ENCODE data around the gene SVIL.
"Not testable (repeated sequence)": the region's sequence is repeated elsewhere in the genome, so short reads cannot be mapped to it uniquely, and the experiment has no call there.

The SVIL gene

DNA sequence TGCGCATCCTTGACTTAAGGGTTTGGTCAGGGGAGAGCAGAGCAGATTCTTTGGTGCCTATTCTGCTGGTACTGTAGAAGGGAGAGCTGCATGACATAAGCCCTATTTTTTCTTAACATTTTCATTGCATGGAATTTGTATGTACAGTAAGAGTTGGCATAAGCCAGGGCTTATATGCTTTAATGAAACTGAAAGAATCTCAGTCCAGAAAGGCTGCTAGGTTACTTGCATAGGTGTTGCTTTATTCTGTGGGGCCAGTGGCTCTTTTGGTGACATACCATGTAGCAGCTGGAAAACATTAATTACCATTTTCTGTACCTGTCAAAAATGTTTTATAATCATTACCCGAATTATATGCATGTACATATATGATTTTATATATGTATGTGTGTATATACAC lies 193.8 kb downstream of the SVIL start:
- no peak overlapping the region for H3K4me3 ChIP-seq (ENCODE audit: low read length)
- TF ChIP-seq, protein P1, sequence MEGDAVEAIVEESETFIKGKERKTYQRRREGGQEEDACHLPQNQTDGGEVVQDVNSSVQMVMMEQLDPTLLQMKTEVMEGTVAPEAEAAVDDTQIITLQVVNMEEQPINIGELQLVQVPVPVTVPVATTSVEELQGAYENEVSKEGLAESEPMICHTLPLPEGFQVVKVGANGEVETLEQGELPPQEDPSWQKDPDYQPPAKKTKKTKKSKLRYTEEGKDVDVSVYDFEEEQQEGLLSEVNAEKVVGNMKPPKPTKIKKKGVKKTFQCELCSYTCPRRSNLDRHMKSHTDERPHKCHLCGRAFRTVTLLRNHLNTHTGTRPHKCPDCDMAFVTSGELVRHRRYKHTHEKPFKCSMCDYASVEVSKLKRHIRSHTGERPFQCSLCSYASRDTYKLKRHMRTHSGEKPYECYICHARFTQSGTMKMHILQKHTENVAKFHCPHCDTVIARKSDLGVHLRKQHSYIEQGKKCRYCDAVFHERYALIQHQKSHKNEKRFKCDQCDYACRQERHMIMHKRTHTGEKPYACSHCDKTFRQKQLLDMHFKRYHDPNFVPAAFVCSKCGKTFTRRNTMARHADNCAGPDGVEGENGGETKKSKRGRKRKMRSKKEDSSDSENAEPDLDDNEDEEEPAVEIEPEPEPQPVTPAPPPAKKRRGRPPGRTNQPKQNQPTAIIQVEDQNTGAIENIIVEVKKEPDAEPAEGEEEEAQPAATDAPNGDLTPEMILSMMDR (IDR thresholded peaks at IDR 0.05; ENCODE audit: insufficient read depth, low read depth, low read length, missing control alignments) = no peak
- no peak for DNase-seq (ENCODE audit: low read depth)

DNA sequence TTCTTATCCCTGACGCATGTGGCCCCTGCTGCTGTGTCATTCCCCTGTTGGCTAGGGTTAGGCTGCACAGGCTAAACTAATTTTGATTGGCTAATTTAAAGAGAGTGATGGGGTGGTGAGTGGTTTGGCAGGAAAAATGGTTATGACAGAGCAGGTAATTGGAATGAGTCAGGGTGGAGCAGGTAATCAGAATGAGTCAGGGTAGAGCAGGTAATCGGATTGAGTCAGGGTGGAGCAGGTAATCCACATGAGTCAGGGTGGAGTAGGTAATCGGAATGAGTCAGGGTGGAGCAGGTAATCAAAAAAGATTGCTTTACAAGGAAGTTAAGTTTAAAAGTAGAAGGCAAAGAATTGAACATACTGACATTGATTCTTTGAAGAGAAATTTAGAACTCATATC lies 195.8 kb downstream of the SVIL start:
- H3K4me3 ChIP-seq (ENCODE audit: low read length) = not testable (repeated sequence)
- peak; percentile 82 for DNase-seq (ENCODE audit: low read depth)

DNA sequence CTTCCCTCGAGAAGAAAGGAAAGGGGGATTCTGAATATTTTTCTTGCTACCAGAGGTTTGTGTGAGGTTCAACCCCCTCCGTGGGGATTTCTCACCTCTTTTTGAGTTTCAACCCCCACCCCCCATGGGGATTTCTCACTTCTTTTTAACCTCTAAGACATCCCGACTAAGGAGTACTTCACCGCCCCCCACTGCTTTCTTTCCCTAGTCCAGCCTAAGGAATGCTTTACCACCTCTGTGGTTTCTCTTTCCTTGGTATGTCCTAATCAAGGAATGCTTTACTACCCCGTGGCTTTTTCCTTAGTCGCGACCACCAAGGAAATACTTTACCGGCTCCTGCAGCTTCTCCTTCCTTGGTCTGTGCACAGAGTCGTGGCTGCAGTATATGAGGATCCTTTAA lies 196.5 kb downstream of the SVIL start:
- TF ChIP-seq, protein P1 (IDR thresholded peaks at IDR 0.05; ENCODE audit: insufficient read depth, low read depth, low read length, missing control alignments) = no peak
- no peak for DNase-seq (ENCODE audit: low read depth)
- H3K4me3 ChIP-seq (ENCODE audit: low read length) = no peak overlapping the region

DNA sequence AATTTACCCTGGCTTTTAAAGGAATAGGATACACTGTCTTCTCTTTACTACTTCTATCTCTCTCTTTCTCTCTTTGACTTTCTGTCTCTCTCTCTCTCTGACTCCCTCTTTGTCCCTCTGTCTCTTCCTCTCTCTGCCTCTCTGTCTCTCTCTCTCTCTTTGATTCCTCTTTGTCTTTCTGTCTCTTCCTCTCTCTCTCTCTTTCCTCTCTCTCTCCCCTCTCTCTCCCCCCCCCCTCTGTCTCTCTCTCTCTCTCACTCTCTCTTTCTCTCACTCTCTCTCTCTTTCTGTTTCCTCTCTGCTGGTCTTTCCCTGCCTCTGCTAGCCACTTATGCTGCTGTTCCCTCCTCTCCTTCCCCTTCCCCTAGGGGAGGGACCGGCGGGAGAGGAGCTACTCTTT lies 196.9 kb downstream of the SVIL start:
- no peak overlapping the region for H3K4me3 ChIP-seq (ENCODE audit: low read length)
- TF ChIP-seq, protein P1 (IDR thresholded peaks at IDR 0.05; ENCODE audit: insufficient read depth, low read depth, low read length, missing control alignments) = no peak
- DNase-seq (ENCODE audit: low read depth) = no peak

DNA sequence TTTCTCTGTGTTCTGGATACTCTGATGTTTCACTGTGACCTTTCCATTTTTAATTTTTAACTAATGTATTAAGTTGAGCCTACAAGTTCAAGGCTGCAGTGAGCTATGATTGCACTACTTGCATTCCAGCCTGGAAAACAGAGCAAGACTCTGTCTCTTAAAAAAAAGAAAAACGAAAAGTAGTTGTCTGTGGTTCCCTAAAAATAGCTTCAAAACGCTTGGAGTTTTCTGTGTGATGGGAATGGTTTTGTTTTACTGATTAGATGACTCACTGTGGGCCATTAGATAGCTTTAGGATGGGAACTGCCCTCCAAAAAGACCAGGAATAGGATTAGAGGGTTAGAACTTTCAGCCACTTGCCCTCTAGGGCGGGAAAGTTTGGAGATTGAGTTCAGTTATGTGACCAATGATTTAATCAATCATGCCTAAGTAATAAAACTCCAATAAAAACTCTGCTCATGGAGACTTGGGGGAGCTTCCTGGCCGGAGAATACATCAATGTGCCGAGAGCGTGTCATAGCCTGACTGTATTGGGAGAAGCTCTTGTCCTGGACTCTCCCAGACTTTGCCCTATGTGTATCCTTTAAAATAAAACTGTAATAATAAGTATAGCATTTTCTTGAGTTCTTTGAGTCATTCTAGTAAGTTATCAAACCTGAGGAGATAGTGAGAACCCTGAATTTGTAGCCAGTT lies 198.8 kb downstream of the SVIL start:
- DNase-seq (ENCODE audit: low read depth) = no peak
- H3K4me3 ChIP-seq (ENCODE audit: low read length) = no peak overlapping the region
- TF ChIP-seq, protein P1 (IDR thresholded peaks at IDR 0.05; ENCODE audit: insufficient read depth, low read depth, low read length, missing control alignments) = no peak

DNA sequence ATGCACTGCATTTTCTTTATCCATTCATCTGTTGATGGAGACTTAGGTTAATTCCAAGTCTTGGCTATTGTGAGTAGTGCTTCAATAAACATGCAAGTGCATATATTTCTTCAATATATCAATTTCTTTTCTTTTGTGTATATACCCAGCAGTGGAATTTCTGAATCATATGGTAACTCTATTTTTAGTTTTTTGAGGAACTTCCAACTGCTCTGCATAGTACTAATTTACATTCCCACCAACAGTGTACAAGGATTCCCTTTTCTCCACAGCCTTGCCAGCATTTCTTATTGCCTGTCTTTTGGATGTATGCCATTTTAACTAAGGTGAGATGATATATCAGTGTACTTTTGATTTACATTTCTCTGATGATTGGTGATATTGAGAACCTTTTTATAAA lies 200.7 kb downstream of the SVIL start:
- TF ChIP-seq, protein P1 (IDR thresholded peaks at IDR 0.05; ENCODE audit: insufficient read depth, low read depth, low read length, missing control alignments) = no peak
- no peak for DNase-seq (ENCODE audit: low read depth)
- H3K4me3 ChIP-seq (ENCODE audit: low read length) = no peak overlapping the region

DNA sequence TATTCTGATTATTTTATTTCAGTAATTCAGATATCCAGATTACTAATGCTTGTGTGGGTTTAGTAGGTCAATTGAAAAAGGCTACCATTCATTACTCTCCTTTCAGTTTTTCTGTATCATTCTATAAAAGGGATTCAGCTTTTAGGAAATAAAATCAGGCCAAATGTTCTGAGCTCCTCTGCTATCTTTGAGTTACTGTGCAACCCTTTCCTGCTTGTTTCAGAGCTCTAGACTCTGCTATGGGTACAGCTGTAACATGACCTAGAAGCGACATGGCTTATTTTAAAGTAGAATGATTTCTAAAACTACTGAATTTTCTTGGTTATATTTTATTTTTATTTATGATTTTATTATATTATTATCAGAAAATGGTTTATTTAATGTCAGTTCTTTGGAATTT lies 203.1 kb downstream of the SVIL start:
- no peak overlapping the region for H3K4me3 ChIP-seq (ENCODE audit: low read length)
- DNase-seq (ENCODE audit: low read depth) = no peak
- TF ChIP-seq, protein P1 (IDR thresholded peaks at IDR 0.05; ENCODE audit: insufficient read depth, low read depth, low read length, missing control alignments) = no peak
